ENCODE data around the gene LRBA.

GRCh38 chr4:151015459-151016347 is 619 bp upstream of the LRBA start:
- TF ChIP-seq JUND (IDR thresholded peaks at IDR 0.05) (no peak), RAD21 (IDR thresholded peaks at IDR 0.05; ENCODE audit: low read length) (no peak), CTCF (IDR thresholded peaks at IDR 0.05) (no peak)

Data from SK-N-SH (cell line).